SU-DHL-6 (cell line): ENCODE data around the gene SLC39A9.

Experiments used
- CTCF ChIP-seq: fragments of 200-600 bp; sonication (generic); IDR thresholded peaks from one replicate; pipeline ENCODE4 v1.5.1; 2017; ENCODE audit warnings: antibody characterized with exemption, mild to moderate bottlenecking, low read length, moderate library complexity; ENCODE audit not compliant: insufficient read depth, poor library complexity, severe bottlenecking
- EZH2phosphoT487 ChIP-seq: fragments of 200-600 bp; sonication (generic), shearing (Covaris generic); conservative IDR thresholded peaks from 2 replicates; pipeline ENCODE4 v1.6.1; 2018; ENCODE audit warnings: mild to moderate bottlenecking, antibody characterized with exemption, low read length, moderate library complexity, mixed read lengths

DNA sequence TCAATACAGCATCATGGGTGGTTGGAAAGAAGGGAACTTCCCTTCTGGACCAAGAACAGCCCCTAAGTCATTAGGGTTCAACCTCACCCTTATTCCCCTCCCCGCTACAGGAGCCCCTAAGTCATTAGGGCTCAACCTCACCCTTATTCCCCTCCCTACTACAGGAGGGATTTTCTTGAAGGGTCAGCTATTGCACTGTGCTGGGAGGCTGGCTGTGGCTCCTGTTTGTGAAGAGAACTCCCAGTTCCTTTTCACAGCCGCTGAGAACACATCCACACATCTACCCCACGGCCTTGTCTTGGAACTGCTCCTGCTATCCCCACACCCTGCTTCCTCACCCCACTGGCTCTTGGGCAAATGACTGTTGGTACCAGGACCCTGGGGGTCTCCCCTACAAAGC lies 45.3 kb upstream of the SLC39A9 start:
- no peak for TF ChIP-seq CTCF
- TF ChIP-seq EZH2phosphoT487: no peak
